Superior temporal gyrus (tissue), 1 donor: ENCODE measurements around the gene DOCK1.
"Not testable (repeated sequence)": the region's sequence is repeated elsewhere in the genome, so short reads cannot be mapped to it uniquely, and the experiment has no call there.

ENCODE experiments used
- DNase-seq: peaks from one replicate; pipeline ENCODE4 v3.0.0-alpha.2; 2016; ENCODE audit errors: extremely low spot score

Gene DOCK1

GRCh38 chr10:127272076-127272475 lies 366.8 kb downstream of the DOCK1 start:
- DNase-seq, result no peak

GRCh38 chr10:127275272-127275671 lies 370.0 kb downstream of the DOCK1 start:
- DNase-seq, result no peak

- no peak for DNase-seq
These were observed 370.7 kb downstream of the DOCK1 start for GRCh38 chr10:127275793-127276450.

GRCh38 chr10:127276794-127277462 lies 371.7 kb downstream of the DOCK1 start:
- no peak for DNase-seq

GRCh38 chr10:127278001-127278400 lies 372.8 kb downstream of the DOCK1 start:
- no peak for DNase-seq

- DNase-seq, result no peak
These were observed 374.1 kb downstream of the DOCK1 start for GRCh38 chr10:127279334-127279774.

GRCh38 chr10:127280446-127280845 lies 375.2 kb downstream of the DOCK1 start:
- no peak for DNase-seq

GRCh38 chr10:127283017-127283416 lies 377.8 kb downstream of the DOCK1 start:
- DNase-seq, result no peak

- DNase-seq, result no peak
These were observed 378.3 kb downstream of the DOCK1 start for GRCh38 chr10:127283576-127283975.

GRCh38 chr10:127290850-127291249 lies 385.6 kb downstream of the DOCK1 start:
- no peak for DNase-seq

- DNase-seq, result no peak
These were observed 386.1 kb downstream of the DOCK1 start for GRCh38 chr10:127291329-127291728.

- DNase-seq, result no peak
These were observed 387.7 kb downstream of the DOCK1 start for GRCh38 chr10:127292888-127293287.

GRCh38 chr10:127293640-127294039 lies 388.4 kb downstream of the DOCK1 start:
- DNase-seq, result no peak

- no peak for DNase-seq
These were observed 391.5 kb downstream of the DOCK1 start for GRCh38 chr10:127296696-127297095.

GRCh38 chr10:127298381-127298780 lies 393.2 kb downstream of the DOCK1 start:
- no peak for DNase-seq

GRCh38 chr10:127299192-127299591 lies 394.0 kb downstream of the DOCK1 start:
- DNase-seq, result not testable (repeated sequence)

GRCh38 chr10:127299956-127300689 lies 394.9 kb downstream of the DOCK1 start:
- DNase-seq, result no peak

- DNase-seq, result no peak
These were observed 395.7 kb downstream of the DOCK1 start for GRCh38 chr10:127300868-127301321.

GRCh38 chr10:127302343-127302742 lies 397.1 kb downstream of the DOCK1 start:
- no peak for DNase-seq

GRCh38 chr10:127303105-127303504 lies 397.9 kb downstream of the DOCK1 start:
- DNase-seq, result no peak

- DNase-seq, result no peak
These were observed 398.5 kb downstream of the DOCK1 start for GRCh38 chr10:127303746-127304145.

GRCh38 chr10:127306479-127306878 lies 401.3 kb downstream of the DOCK1 start:
- no peak for DNase-seq

GRCh38 chr10:127307338-127307737 lies 402.1 kb downstream of the DOCK1 start:
- DNase-seq, result no peak
